MM.1S (cell line): ENCODE results near the gene EGR4.

Experiments used
- EZH2 ChIP-seq: fragments of 300-600 bp; sonication (generic); optimal IDR thresholded peaks from 2 replicates; pipeline ENCODE3; 2017; ENCODE audit warnings: low read depth, mild to moderate bottlenecking, antibody characterized with exemption, low read length, mixed read lengths
- TF ChIP-seq, protein P1 (sequence below): fragments of 300-600 bp; sonication (generic); IDR thresholded peaks from 2 replicates; pipeline ENCODE4 v1.5.1; 2016; ENCODE audit warnings: antibody characterized with exemption, low read length, mixed read lengths

DNA sequence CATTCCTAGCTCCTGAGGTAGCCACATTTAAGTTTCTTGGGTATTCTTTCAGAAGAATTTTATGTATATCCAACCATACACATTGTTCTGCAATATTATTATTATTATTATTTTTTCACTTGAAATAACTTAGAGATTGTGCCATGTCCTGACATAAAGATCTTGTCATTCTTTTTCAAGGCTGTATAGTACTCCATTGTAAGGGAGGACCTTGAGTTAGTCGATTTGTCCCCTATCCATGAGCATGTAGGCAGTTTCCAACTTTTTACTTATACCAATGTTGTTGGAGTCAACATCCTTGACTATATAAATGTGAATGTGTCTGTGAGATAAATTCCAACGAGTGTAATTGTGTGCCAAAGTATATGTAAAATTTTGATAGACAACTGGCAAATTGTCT lies 891 bp upstream of the EGR4 start:
- TF ChIP-seq, protein P1, sequence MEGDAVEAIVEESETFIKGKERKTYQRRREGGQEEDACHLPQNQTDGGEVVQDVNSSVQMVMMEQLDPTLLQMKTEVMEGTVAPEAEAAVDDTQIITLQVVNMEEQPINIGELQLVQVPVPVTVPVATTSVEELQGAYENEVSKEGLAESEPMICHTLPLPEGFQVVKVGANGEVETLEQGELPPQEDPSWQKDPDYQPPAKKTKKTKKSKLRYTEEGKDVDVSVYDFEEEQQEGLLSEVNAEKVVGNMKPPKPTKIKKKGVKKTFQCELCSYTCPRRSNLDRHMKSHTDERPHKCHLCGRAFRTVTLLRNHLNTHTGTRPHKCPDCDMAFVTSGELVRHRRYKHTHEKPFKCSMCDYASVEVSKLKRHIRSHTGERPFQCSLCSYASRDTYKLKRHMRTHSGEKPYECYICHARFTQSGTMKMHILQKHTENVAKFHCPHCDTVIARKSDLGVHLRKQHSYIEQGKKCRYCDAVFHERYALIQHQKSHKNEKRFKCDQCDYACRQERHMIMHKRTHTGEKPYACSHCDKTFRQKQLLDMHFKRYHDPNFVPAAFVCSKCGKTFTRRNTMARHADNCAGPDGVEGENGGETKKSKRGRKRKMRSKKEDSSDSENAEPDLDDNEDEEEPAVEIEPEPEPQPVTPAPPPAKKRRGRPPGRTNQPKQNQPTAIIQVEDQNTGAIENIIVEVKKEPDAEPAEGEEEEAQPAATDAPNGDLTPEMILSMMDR: no peak
- no peak for TF ChIP-seq EZH2
